ENCODE data around the gene SPRED2.
"Not testable (repeated sequence)": the region's sequence is repeated elsewhere in the genome, so short reads cannot be mapped to it uniquely, and the experiment has no call there.

Gene SPRED2

DNA sequence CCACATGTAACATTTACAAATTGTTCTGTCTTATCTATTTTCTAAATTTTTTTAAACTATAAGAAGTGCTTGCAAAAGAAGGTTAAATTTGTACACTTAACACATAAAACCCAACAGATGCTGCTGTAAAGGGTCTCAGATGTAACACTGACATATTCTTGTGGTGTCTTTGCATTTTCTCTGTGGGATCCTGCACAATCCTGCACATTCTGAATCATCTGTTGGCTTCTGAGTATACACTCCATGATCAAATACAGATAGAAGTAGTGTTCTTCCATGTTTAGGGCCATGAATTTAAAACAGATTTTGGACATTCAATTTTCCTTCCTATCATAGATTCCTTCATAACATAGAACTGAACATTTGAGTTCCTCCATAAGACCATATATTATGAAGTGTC is 89.0 kb downstream of the SPRED2 start:
- DNase-seq (ENCODE audit: low read depth in 2 of 2), result no peak

DNA sequence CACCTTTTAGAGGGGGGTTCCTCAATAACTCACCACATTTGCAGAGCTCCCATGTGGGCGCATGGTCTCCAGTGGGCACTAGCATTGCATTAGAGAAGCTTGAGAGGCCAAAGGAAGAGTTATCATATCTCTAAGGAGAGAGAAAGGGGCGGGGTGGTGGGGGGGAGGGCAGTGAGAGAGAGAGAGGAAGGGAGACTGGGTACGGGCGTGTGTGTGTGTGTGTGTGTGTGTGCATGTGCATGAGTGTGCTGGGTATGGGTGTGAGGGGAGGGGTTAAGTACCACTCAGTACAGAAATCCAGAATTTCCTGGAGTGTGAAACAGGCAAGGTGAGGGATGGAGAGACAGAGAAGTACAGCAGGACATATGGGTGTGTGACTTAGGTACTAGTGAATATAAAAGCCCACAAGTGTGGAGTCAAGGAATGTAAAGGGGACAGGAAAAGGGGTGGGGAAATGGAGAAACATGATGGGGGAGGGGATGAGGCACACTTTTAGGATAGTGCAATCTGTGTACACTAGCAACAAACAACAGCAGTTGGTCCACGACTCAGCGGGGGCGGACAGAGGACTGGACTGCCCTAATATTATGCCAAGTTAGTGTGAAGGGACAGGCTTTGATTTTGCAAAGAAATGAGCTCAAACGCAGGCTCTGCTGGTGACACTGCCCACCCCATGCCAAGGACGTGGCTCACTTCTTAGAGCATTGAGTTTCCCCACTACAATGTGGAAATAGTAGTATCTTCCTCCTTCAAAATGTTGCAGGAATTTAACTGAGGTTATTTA is 91.3 kb downstream of the SPRED2 start:
- DNase-seq (ENCODE audit: low read depth in 2 of 2), result no peak

DNA sequence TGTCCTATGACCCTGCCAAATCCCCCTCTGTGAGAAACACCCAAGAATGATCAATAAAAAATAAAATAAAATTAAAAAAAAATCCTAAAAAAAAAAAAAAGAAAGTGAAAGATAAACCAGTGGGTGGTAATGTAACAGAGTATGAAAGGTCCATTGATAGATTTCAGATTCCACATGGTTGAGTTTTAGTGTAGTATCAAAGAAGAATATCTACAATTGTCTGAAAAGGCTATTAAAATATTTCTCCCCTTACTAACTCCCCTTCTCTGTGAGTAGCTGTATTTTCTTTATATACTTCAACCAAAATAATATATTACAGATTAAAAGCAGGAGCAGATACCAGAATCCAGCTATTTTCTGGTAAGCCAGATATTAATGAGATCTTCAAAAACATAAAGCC is 92.8 kb downstream of the SPRED2 start:
- DNase-seq (ENCODE audit: low read depth in 2 of 2), result no peak

DNA sequence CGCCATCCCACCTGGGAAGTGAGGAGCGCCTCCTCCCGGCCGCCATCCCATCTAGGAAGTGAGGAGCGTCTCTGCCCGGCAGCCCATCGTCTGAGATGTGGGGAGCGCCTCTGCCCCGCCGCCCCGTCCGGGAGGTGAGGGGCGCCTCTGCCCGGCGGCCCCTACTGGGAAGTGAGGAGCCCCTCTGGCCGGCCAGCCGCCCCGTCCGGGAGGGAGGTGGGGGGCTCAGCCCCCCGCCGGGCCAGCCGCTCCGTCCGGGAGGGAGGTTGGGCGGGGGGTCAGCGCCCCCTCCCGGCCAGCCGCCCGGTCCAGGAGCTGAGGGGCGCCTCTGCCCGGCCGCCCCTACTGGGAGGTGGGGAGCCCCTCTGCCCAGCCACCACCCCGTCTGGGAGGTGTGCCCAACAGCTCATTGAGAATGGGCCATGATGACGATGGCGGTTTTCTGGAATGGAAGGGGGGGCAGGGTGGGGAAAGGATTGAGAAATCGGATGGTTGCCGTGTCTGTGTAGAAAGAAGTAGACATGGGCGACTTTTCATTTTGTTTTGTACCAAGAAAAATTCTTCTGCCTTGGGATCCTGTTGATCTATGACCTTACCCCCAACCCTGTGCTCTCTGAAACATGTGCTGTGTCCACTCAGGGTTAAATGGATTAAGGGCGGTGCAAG is 93.4 kb downstream of the SPRED2 start:
- not testable (repeated sequence) for DNase-seq (ENCODE audit: low read depth in 2 of 2)

DNA sequence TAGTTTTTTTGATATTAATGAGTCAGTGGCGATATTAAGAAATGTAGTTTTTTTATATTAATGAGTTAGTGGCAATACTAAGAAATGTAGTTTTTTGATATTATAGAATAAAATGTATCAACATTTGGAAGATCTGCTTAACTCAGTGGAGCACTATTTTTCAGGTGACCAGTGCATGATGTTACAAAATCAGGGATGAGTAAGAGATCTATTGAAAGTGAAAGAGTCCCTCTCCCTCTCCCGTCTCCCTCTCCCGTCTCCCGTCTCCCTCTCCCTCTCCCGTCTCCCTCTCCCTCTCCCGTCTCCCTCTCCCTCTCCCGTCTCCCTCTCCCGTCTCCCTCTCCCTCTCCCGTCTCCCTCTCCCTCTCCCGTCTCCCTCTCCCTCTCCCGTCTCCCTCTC is 94.5 kb downstream of the SPRED2 start:
- not testable (repeated sequence) for DNase-seq (ENCODE audit: low read depth in 2 of 2)

DNA sequence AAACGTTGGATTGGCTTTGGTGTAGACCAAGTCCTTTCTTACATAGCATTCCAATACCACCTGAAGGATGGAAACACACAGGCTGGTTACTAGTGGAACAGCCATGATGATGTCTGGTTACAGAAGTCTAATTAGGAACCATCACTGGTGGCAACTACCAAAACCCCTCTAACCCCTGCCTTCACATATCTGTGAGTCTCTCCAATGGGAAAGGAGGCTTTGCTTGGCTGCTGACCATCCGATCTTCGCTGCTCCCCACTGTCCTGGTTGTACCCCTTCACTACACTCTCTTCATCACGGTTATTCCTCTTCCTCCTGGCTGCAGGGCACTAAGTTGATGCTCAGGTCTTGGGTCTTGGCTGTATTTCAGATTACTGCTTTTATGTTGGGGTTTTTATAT is 97.7 kb downstream of the SPRED2 start:
- DNase-seq (ENCODE audit: low read depth in 2 of 2), result no peak

DNA sequence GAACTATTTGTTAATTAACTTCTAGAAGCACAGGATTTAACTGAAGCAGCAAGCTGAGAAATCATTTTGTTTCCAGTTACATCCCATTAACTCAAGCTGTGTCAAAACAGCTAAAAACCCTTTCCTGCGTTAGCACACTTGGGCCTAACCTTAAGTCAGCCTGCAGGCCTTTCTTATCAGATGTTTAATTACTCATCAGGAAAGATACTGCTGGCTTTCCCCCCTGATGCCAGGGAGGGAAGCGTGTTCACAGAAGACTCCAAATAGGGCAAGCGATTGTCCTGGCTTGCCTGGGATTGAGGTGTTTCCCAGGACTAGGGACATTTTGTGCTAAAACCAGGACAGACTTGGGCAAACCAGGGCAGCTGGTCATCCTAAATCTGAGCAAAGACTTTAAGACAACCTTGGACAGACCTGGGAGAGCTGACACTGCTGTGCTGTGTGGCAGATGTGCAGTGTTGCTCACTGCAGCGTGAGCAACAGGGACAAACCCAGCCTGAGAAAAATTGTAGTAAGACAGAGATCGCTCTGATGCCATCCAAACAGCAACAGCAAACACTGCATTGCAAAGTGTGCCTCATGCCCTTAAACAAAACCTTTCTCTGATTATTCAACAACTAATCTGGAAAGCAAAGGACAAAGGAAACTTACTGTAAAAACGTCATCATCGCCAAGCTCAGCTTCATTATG is 100.9 kb downstream of the SPRED2 start:
- DNase-seq (ENCODE audit: low read depth in 2 of 2), result no peak

DNA sequence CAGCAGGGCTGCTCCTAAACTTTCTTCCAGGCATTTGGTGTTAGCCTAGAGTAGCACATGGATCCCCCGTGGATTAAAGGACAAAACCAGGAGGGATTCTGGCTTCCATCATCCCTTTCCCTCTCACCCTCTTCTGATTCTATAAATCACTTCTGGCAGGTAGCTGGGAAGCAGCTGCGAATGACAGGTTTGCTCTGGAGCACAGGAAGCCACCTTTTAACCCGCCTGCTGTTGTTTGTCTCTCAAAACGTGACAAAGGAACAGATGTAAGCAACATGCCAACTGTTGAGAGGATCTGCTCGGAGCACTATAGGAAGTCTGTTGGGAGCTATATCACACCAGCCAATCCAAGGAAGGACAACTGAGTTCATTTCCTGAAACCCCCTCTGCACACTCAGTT is 102.9 kb downstream of the SPRED2 start:
- DNase-seq (ENCODE audit: low read depth in 2 of 2), result no peak

DNA sequence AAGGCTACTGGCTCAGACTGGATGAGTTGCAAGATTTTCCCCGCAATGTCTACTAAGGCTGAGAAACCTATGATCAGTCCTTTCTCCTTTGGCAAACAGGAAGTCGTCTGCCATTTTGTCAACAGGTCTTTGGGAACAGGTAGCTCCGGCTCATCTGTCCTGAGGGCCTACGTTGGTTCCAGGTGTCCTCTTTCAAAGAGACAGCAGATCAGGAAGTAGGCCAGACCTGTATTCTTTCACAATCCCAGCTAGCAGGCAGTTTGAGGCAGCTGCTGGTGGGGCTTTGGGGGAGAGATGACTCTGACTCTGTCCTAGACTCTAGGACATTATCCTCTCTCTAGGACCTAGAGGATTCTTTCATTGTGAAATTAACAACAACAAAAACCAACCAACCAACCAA is 106.1 kb downstream of the SPRED2 start:
- no peak for DNase-seq (ENCODE audit: low read depth in 2 of 2)

DNA sequence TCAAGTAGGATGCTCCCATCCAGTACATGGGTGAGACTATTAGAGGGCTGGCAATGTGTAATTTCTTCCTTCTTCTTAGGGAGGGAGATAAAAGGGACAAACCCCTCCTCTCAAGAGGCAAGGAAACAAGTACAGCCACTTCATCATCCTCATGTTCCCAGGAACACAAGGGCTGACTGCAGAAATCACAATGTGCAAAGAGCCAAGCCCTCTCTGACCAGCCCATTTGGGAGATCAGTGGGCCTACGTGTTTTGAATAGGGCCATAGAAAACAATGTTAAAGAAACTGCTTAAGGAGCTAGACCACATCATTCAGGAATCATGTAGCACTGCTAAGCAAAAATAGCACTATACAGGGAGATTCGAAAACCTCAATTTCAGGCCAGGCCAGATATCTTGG is 107.3 kb downstream of the SPRED2 start:
- DNase-seq (ENCODE audit: low read depth in 2 of 2), result no peak

DNA sequence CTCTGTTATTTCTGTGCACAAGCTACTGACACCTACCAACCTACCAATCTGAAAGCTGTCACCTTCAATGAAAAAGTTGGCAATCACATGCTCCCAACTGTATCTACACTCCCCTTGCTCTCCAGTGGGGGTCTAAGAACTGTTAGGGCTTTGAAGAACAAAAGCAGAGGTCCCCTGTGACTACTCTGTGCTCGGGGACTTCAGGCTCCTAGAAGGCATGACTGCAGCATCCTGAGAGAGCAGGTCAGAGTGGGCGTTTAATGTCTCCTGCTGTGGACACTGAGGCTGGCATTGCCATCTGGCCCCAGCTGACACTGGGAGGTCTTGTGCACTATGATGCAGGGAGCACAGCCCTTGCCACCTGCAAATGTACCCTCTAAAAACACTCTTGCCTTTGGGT is 111.5 kb downstream of the SPRED2 start:
- DNase-seq (ENCODE audit: low read depth in 2 of 2), result no peak

DNA sequence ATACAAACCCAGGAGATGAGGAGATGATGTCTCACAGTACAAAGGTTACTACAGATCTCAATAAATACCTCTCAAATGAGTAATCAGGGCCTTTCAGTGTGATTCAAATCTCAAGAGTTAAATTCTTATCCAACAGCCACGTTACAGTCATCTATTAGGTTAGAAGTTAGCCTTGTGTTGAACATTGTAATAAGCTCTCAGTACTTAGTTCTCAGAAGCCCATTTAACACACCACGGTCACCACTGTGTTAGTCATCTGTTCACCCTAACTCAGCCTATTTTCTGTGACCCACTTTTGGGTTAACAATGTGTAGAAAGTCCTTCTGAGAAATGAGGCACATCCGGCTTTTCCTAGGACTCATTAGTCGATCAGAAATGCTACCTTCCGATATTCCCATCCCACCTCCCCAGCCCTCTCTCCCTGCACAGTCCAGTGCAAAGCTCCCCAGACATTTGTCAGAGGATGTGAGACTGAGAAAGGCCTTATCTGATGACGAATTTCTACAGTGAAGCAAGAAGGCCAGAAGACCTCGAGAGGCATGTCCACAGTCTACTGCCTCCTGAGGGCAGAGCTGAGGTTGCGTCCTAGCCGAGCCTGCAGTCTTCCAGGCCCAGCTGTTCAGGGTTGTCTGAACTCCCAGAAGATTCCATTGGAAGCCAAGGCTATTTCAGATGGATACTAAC is 112.2 kb downstream of the SPRED2 start:
- no peak for DNase-seq (ENCODE audit: low read depth in 2 of 2)

DNA sequence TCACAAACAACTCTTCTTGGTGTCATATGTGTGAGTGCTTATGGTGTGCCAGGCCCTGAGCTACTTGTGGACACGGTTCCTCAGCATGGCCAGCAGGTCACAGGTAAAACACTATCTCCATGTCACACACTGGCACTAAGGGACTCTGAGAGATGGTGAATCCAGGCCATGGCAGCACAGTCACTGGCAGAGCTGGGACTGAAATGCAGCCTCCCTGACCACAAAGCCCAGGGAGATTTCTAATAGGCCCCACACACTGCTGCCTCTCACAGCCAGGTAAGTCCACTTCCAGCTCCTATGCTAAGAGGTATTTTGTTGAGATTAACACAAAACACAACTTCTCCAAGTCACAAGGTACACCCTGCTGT is 112.7 kb downstream of the SPRED2 start:
- DNase-seq (ENCODE audit: low read depth in 2 of 2), result no peak

DNA sequence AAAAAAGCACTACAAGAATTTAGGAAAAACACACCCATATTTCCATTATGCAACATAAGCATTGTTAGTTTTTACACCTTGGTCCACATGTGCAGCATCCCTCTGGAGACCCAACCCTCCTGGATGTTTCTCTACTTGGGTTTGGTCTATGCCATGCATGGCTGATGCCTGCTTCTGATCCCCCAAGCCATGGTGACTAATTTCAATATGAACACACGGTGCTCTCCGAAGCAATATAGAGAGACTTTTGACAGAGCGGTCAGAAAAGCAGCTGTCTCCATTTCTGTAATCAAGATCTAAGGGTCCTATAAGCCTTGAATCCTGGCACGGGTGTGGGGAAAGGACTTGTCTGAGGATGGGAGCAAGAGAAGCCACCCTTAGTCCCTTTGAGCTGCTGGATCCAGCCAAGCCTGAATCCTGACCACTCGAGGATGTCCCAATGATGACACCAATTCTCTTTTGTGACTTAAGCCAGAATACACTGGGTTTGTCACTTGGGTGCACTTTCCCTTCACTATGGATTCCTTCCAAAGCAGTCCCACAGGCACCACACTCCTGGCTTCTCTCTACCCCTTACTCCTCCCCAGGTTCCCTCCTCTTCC is 113.2 kb downstream of the SPRED2 start:
- DNase-seq (ENCODE audit: low read depth in 2 of 2), result no peak

DNA sequence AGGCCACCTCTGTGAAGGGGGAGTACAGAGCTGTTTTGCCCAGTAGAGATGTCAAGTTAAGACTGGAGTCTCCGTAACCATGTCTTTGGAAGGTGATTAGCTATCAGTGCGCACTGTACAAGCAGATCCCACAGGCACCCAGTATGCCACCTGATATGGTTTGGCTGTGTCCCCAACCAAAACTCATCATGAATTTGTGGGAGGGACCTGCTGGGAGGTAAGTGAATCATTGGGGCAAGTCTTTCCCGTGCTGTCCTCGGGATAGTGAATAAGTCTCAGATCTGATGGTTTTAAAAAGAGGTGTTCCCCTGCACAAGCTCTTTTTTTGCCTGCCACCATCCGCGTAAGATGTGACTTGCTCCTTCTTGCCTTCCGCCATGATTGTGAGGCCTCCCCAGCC is 114.6 kb downstream of the SPRED2 start:
- no peak for DNase-seq (ENCODE audit: low read depth in 2 of 2)

DNA sequence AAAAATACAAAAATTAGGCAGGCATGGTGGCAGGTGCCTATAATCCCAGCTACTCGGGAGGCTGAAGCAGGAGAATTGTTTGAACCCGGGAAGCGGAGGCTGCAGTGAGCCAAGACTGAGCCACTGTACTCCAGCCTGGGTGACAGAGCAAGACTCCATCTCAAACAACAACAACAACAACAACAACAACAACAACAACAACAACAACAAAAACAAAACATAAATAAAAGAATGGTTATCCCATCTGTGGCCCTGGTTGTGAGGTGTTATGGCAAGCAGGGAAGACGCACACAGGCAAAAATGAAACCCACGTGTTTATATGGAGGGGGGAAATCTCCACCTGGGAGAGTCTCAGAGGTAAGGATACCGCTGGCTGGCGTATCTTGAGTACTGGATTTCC is 115.0 kb downstream of the SPRED2 start:
- DNase-seq (ENCODE audit: low read depth in 2 of 2), result not testable (repeated sequence)

DNA sequence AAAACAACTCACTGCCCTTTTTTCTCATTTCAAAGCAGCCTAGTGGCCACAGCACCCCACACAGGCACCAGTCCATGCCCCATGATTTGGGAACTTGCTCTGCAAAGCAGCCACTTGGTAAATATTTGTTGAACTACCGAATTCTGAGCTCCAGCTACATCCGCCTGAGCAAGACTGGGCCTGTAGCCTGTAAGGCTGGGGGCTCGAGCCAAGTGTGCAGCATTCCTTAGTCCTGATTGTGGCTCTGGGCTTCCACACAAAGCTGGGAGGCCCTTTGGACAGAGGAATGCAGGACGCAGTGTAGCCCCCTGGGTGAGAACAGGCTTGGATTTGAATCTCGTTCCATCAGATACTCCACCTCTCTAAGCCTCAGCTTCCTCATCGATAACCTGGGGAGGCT is 116.3 kb downstream of the SPRED2 start:
- DNase-seq (ENCODE audit: low read depth in 2 of 2), result no peak

DNA sequence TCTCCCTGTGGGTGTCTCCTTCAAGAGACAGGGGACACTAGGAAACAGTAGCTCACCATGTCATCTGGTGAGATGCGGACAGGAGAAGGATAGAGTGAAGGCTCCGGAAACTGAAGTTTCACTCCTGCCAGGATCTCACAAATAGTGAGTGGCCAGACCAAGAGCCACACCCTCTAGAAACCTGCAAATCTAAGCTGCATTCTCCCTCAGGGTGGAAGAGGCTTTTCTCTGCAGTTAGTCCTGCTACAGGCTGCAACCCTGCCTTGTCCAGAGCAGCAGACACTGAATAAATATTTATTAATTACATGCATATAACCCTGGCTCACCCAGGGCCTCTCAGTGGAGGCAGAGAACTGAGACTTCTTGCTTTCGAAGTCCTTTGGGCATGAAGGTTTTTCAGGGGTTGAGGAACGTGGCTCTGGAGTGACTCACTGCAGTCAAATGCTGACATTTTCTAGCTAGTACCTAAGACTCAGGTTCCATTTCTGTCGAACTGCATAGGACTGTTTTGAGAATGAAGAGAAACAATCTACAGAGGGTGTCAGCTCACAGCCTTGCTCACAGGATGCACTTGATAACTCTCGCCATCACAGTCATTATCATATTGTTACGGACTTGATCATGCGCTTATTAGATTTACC is 117.5 kb downstream of the SPRED2 start:
- no peak for DNase-seq (ENCODE audit: low read depth in 2 of 2)

DNA sequence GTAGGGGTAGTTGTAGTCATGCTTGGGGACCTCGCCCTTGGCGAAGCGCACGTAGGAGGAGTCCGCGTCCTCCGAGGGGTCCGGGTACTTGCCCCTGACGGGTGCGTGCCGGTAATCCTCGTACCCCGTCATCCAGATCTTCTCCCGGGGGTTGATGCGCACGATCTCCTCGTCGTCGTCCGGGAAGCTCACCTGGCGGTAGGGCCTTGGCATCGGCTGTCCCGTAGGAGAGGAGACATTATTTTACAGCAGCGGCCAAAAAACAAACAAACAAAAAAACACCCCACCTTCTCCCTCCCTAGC is 118.5 kb downstream of the SPRED2 start:
- no peak for DNase-seq (ENCODE audit: low read depth in 2 of 2)

DNA sequence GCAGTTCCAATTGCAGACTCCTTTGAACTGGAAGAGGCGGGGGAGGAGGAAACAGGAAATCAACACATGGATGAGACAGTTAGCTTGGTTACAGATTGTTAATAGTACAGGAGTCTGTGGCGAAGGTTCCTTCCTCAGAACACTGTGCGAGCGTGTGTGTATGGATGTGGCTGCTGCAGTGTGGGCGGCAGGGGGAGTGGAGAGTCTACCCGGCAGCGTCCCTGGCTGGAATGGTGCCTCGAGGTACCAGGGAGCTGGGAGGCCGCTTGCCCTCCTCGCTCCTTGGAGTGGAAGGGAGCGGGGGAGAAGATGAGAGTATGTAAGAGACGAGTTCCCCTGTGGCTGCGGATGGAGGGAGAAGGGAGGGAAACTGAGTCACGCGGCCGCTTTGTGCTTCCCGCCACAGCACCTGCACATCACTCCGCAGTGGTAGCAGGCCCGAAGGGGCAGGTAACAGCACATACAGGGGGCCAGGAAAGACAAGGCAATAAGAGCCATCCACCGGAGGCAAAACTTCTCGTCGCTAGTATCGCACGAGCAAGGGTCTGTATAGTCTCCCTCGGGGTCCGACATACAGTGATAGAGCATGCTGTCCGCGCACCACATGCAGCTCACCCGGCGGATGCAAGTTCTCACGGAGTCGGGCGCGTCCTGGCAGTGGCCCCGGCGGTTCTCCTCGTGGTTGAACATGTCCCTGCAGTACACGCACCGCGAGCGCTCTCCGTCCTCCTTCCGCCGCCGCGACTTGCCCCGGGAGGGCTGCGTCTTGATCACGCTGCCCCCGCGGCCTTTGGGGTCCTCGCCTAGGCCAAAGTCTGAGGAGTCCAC is 119.1 kb downstream of the SPRED2 start:
- no peak for DNase-seq (ENCODE audit: low read depth in 2 of 2)

DNA sequence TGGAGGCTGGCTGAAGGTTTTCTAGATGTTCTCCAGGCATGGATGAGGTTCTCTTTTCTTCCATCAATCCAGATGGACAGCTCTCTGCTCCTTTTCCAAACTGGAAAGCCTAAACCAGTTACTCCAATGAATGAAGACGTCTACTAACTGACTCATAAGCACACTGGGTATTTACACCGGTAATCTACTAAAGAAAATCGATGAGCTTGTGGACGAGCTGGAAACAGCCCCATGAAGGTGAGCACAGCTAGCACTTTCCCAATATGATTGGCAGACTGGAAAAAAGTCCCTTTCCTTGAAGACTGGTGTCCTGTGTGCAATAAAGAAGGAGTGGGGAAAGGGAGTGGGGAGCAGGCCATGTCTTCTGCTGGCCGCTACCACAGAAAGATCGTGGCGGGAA is 120.8 kb downstream of the SPRED2 start:
- DNase-seq (ENCODE audit: low read depth in 2 of 2), result no peak

Data from stimulated activated CD4-positive, alpha-beta T cell treated with anti-CD3 and anti-CD28 coated beads, Interleukin-15, amount 100 ng/mL, for 48 hours (primary cell).